GM13976 (cell line): ENCODE results near the gene RNF183.
"Not testable (repeated sequence)": the region's sequence is repeated elsewhere in the genome, so short reads cannot be mapped to it uniquely, and the experiment has no call there.

Source experiments
- DNase-seq: peaks from one replicate; pipeline ENCODE4 v3.0.0; 2012; ENCODE audit warnings: low spot score
- CTCF ChIP-seq: IDR thresholded peaks from 2 replicates; pipeline ENCODE4 v1.5.1; 2012; ENCODE audit warnings: borderline replicate concordance, mild to moderate bottlenecking; ENCODE audit not compliant: insufficient read depth; ENCODE audit errors: extremely low read depth, missing control alignments, control extremely low read depth
- in situ Hi-C: fragments of 300-500 bp; cut with MboI; formaldehyde crosslinking; loops from one replicate; pipeline ENCODE4 v1.12.0; 2022; ENCODE audit warnings: low sequenced_read_pairs, mixed read lengths, inconsistent platforms; ENCODE audit not compliant: unreplicated experiment

Gene RNF183

GRCh38 chr9:113254991-113255390 lies 48.2 kb downstream of the RNF183 start:
- no peak for TF ChIP-seq CTCF
- no peak for DNase-seq
- in situ Hi-C loops, result no loop called here

- TF ChIP-seq CTCF, result no peak
- DNase-seq, result no peak
- in situ Hi-C loops, result no loop called here
These were observed 52.4 kb downstream of the RNF183 start for GRCh38 chr9:113250807-113251206.

GRCh38 chr9:113249661-113250060 lies 53.5 kb downstream of the RNF183 start:
- in situ Hi-C loops, DNase-seq: not testable (repeated sequence)

GRCh38 chr9:113247640-113248039 lies 55.5 kb downstream of the RNF183 start:
- no peak for TF ChIP-seq CTCF
- DNase-seq, result no peak
- in situ Hi-C loops, result no loop called here
